ENCODE results near the gene RBM28.

The RBM28 gene

DNA sequence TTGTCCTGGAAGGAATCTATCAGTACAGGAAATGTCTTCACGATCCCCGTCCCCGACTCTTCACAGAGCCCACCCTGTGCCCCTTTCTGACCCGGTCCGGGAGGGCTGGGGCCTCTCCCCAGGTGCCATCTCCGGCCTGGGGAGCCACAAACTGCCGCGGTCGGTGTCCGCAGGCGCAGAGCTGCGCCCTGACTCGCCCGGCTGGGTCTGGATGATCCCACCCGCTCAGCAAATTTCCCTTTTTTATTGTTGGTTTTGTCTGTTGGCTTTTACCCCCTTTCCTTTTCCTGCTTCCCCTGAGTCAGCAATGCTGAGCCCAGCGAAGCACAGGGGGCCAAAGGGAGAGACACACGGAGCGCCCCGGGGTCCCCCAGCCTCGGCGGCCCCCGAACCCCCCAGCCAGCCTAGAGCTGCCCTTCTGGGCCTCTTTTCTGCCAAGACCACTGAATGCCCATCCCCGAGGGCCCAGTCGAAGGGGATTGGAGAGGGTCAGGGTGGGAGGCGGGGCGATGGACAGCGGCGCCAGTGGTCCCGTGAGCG lies 71.7 kb downstream of the RBM28 start:
- DNase-seq (no peak), ATAC-seq (ENCODE audit: insufficient read depth, low read depth) (no peak)
- TF ChIP-seq EZH2 (IDR thresholded peaks at IDR 0.05; ENCODE audit: borderline replicate concordance, low read depth, low read length, severe bottlenecking) = no peak
- TF ChIP-seq, protein P1, sequence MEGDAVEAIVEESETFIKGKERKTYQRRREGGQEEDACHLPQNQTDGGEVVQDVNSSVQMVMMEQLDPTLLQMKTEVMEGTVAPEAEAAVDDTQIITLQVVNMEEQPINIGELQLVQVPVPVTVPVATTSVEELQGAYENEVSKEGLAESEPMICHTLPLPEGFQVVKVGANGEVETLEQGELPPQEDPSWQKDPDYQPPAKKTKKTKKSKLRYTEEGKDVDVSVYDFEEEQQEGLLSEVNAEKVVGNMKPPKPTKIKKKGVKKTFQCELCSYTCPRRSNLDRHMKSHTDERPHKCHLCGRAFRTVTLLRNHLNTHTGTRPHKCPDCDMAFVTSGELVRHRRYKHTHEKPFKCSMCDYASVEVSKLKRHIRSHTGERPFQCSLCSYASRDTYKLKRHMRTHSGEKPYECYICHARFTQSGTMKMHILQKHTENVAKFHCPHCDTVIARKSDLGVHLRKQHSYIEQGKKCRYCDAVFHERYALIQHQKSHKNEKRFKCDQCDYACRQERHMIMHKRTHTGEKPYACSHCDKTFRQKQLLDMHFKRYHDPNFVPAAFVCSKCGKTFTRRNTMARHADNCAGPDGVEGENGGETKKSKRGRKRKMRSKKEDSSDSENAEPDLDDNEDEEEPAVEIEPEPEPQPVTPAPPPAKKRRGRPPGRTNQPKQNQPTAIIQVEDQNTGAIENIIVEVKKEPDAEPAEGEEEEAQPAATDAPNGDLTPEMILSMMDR (IDR thresholded peaks at IDR 0.05; ENCODE audit: borderline replicate concordance, extremely low read depth, low read length, poor library complexity, severe bottlenecking) = no peak
- Histone ChIP-seq H3K27me3 (ENCODE audit: insufficient read depth, low read length, poor library complexity) (no peaks in the 10 kb centered on the region), H2AFZ (ENCODE audit: low read depth, low read length) (no peak overlapping the region), H3K4me2 (ENCODE audit: insufficient read depth, low read length) (no peak overlapping the region), H3K9ac (ENCODE audit: low read depth, low read length) (no peak overlapping the region), H3K79me2 (ENCODE audit: insufficient read depth, low read length) (no peaks in the 10 kb centered on the region), H3K36me3 (ENCODE audit: insufficient read depth, low read length) (no peaks in the 10 kb centered on the region), H3K9me3 (ENCODE audit: insufficient read depth, low read length, severe bottlenecking) (no peaks in the 10 kb centered on the region), H3K4me1 (ENCODE audit: insufficient read depth, low read length) (no peaks in the 10 kb centered on the region), H3K27ac (ENCODE audit: low read length) (no peak overlapping the region), H3K4me3 (ENCODE audit: low read depth in 1 of 2, low read length in 2 of 2) (no peak overlapping the region), H4K20me1 (ENCODE audit: insufficient read depth, low read length) (no peaks in the 10 kb centered on the region; the same call in 1 of the 2 replicates)

DNA sequence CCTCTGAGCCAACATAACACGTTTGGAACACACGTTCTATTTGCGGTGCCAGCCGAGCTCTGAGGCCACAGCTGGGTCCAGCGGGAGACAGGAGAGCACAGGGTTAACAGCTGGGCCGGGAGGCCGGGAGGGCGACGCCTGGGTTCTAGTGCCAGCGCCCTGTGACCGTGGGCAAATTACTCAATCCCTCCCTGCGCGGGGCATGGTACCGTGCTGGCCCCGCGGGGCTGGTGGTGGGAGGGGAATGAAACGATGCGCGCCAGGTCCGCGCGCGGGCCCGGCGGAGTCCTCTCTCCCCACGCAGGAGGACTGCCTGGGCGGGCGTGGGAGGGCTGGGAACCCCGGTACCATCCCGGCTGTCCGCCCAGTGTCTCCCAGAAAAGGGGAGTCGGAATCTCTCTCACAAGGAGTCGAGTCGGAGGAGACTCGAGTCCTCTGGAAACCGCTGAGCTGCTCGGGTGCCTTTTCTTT lies 72.2 kb downstream of the RBM28 start:
- ATAC-seq (ENCODE audit: insufficient read depth, low read depth) (no peak), DNase-seq (no peak)
- no peak for TF ChIP-seq EZH2 (IDR thresholded peaks at IDR 0.05; ENCODE audit: borderline replicate concordance, low read depth, low read length, severe bottlenecking)
- TF ChIP-seq, protein P1 (IDR thresholded peaks at IDR 0.05; ENCODE audit: borderline replicate concordance, extremely low read depth, low read length, poor library complexity, severe bottlenecking) = no peak
- Histone ChIP-seq H3K36me3 (ENCODE audit: insufficient read depth, low read length) (no peaks in the 10 kb centered on the region), H3K27me3 (ENCODE audit: insufficient read depth, low read length, poor library complexity) (no peaks in the 10 kb centered on the region), H3K4me2 (ENCODE audit: insufficient read depth, low read length) (no peak overlapping the region), H3K9me3 (ENCODE audit: insufficient read depth, low read length, severe bottlenecking) (no peaks in the 10 kb centered on the region), H4K20me1 (ENCODE audit: insufficient read depth, low read length) (no peaks in the 10 kb centered on the region; the same call in 1 of the 2 replicates), H3K27ac (ENCODE audit: low read length) (no peak overlapping the region), H2AFZ (ENCODE audit: low read depth, low read length) (no peak overlapping the region), H3K4me3 (ENCODE audit: low read depth in 1 of 2, low read length in 2 of 2) (no peak overlapping the region), H3K9ac (ENCODE audit: low read depth, low read length) (no peak overlapping the region), H3K4me1 (ENCODE audit: insufficient read depth, low read length) (no peaks in the 10 kb centered on the region), H3K79me2 (ENCODE audit: insufficient read depth, low read length) (no peaks in the 10 kb centered on the region)

DNA sequence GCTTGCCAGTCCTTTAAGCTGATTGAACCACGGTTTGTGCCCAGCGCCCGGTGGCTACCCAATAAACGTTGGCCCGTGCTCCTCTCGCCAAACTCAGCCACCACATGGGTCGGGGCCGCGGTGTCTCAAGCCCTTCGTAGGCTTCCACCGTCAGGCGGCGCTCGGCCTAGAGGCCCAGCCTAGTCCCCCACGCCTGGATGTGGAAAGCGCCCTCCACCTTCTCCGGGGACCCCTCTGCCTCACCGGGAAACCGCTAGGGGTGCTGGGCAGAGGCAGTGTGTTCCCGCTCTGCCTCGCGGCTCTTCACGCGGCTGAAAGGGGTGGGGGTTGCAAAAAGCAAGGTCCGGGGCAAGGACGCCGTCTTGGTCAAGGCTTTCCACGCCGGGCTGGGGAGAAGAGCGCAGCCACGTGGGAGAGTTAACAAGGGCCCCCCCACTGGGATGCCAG lies 72.9 kb downstream of the RBM28 start:
- no peaks in the 10 kb centered on the region for H3K36me3 ChIP-seq (ENCODE audit: insufficient read depth, low read length)
- TF ChIP-seq, protein P1 (IDR thresholded peaks at IDR 0.05; ENCODE audit: borderline replicate concordance, extremely low read depth, low read length, poor library complexity, severe bottlenecking) = no peak
- no peak for TF ChIP-seq EZH2 (IDR thresholded peaks at IDR 0.05; ENCODE audit: borderline replicate concordance, low read depth, low read length, severe bottlenecking)
- H3K9me3 ChIP-seq (ENCODE audit: insufficient read depth, low read length, severe bottlenecking) = no peaks in the 10 kb centered on the region
- no peak for ATAC-seq (ENCODE audit: insufficient read depth, low read depth)
- H3K4me3 ChIP-seq (ENCODE audit: low read depth in 1 of 2, low read length in 2 of 2) = no peak overlapping the region
- no peak for DNase-seq
- no peaks in the 10 kb centered on the region; the same call in 1 of the 2 replicates for H4K20me1 ChIP-seq (ENCODE audit: insufficient read depth, low read length)
- no peaks in the 10 kb centered on the region for H3K79me2 ChIP-seq (ENCODE audit: insufficient read depth, low read length)
- no peaks in the 10 kb centered on the region for H3K27me3 ChIP-seq (ENCODE audit: insufficient read depth, low read length, poor library complexity)
- no peak overlapping the region for H3K9ac ChIP-seq (ENCODE audit: low read depth, low read length)
- no peak overlapping the region for H2AFZ ChIP-seq (ENCODE audit: low read depth, low read length)
- H3K4me2 ChIP-seq (ENCODE audit: insufficient read depth, low read length) = no peak overlapping the region
- no peak overlapping the region for H3K27ac ChIP-seq (ENCODE audit: low read length)
- H3K4me1 ChIP-seq (ENCODE audit: insufficient read depth, low read length) = no peaks in the 10 kb centered on the region

All from DND-41 (cell line).